Gastrocnemius medialis (tissue), 4 donors: ENCODE measurements around the gene FGFR3.
A peak's percentile ranks its signal among the peaks of the same experiment; 100 is the strongest.

Experiments used
- POLR2A ChIP-seq, 2 donors: fragments of 450-650 bp; IDR thresholded peaks; one replicate each; pipeline ENCODE4 v1.6.1; 2017; ENCODE audit warnings: antibody characterized with exemption in 2 of 2, mild to moderate bottlenecking in 2 of 2, moderate library complexity in 2 of 2
- TF ChIP-seq, protein P1 (sequence below), 5 experiments: fragments of 450-650 bp in 3 of 5; fragments of 200-600 bp in 2 of 5; sonication (generic) in 2 of 5; IDR thresholded peaks in 4 of 5; conservative IDR thresholded peaks in 1 of 5; 1 replicate in 4 of 5; 2 replicates in 1 of 5; pipeline ENCODE4 v1.5.1; 2016 to 2019; ENCODE audit warnings: antibody characterized with exemption in 5 of 5, mild to moderate bottlenecking in 3 of 5, moderate library complexity in 3 of 5

GRCh38 chr4:1792832-1793495, at the start of gene FGFR3:
- TF ChIP-seq, protein P1, sequence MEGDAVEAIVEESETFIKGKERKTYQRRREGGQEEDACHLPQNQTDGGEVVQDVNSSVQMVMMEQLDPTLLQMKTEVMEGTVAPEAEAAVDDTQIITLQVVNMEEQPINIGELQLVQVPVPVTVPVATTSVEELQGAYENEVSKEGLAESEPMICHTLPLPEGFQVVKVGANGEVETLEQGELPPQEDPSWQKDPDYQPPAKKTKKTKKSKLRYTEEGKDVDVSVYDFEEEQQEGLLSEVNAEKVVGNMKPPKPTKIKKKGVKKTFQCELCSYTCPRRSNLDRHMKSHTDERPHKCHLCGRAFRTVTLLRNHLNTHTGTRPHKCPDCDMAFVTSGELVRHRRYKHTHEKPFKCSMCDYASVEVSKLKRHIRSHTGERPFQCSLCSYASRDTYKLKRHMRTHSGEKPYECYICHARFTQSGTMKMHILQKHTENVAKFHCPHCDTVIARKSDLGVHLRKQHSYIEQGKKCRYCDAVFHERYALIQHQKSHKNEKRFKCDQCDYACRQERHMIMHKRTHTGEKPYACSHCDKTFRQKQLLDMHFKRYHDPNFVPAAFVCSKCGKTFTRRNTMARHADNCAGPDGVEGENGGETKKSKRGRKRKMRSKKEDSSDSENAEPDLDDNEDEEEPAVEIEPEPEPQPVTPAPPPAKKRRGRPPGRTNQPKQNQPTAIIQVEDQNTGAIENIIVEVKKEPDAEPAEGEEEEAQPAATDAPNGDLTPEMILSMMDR (IDR thresholded peaks at IDR 0.05 in 4 of 5, conservative IDR thresholded peaks at IDR 0.05 in 1 of 5) = no peak
- peak in 1 of 2 donors; percentile 24 for TF ChIP-seq POLR2A (IDR thresholded peaks at IDR 0.05)
